ENCODE results near the gene KCNIP4.
"Not testable (repeated sequence)": the region's sequence is repeated elsewhere in the genome, so short reads cannot be mapped to it uniquely, and the experiment has no call there.

KCNIP4 gene

GRCh38 chr4:21452931-21453330, 495.6 kb downstream of the KCNIP4 start:
- DNase-seq: no peak

GRCh38 chr4:21451032-21451431, 497.5 kb downstream of the KCNIP4 start:
- no peak for DNase-seq

- no peak for DNase-seq
Observed at GRCh38 chr4:21450331-21450730, 498.2 kb downstream of the KCNIP4 start.

GRCh38 chr4:21447301-21448054, 501.1 kb downstream of the KCNIP4 start:
- no peak for DNase-seq

GRCh38 chr4:21420166-21420565, 528.4 kb downstream of the KCNIP4 start:
- no peak for DNase-seq

- no peak for DNase-seq
Observed at GRCh38 chr4:21415728-21416127, 532.8 kb downstream of the KCNIP4 start.

- DNase-seq: no peak
Observed at GRCh38 chr4:21413807-21414370, 534.7 kb downstream of the KCNIP4 start.

- DNase-seq: no peak
Observed at GRCh38 chr4:21411086-21411485, 537.5 kb downstream of the KCNIP4 start.

- DNase-seq: no peak
Observed at GRCh38 chr4:21410372-21410771, 538.2 kb downstream of the KCNIP4 start.

- DNase-seq: no peak
Observed at GRCh38 chr4:21387683-21388082, 560.9 kb downstream of the KCNIP4 start.

GRCh38 chr4:21386166-21386780, 562.3 kb downstream of the KCNIP4 start:
- no peak for DNase-seq

- DNase-seq: no peak
Observed at GRCh38 chr4:21385706-21386105, 562.9 kb downstream of the KCNIP4 start.

GRCh38 chr4:21384609-21385008, 564.0 kb downstream of the KCNIP4 start:
- no peak for DNase-seq

GRCh38 chr4:21380861-21381260, 567.7 kb downstream of the KCNIP4 start:
- no peak for DNase-seq

GRCh38 chr4:21377046-21377445, 571.5 kb downstream of the KCNIP4 start:
- DNase-seq: no peak

GRCh38 chr4:21376176-21376575, 572.4 kb downstream of the KCNIP4 start:
- no peak for DNase-seq

- no peak for DNase-seq
Observed at GRCh38 chr4:21374641-21375368, 573.8 kb downstream of the KCNIP4 start.

- DNase-seq: no peak
Observed at GRCh38 chr4:21367567-21367966, 581.0 kb downstream of the KCNIP4 start.

GRCh38 chr4:21366840-21367239, 581.7 kb downstream of the KCNIP4 start:
- no peak for DNase-seq

- no peak for DNase-seq
Observed at GRCh38 chr4:21366312-21366711, 582.3 kb downstream of the KCNIP4 start.

- DNase-seq: no peak
Observed at GRCh38 chr4:21363701-21364100, 584.9 kb downstream of the KCNIP4 start.

- not testable (repeated sequence) for DNase-seq
Observed at GRCh38 chr4:21352354-21352753, 596.2 kb downstream of the KCNIP4 start.

GRCh38 chr4:21347142-21347541, 601.4 kb downstream of the KCNIP4 start:
- no peak for DNase-seq
